Gastroesophageal sphincter (tissue), 4 donors: Measurements from ENCODE around the gene CDKAL1. TPM values are rescaled to one million over a fixed set of nuclear protein-coding genes. Genes with fewer than 3 reads are reported as not detected.
"Not testable (repeated sequence)": the region's sequence is repeated elsewhere in the genome, so short reads cannot be mapped to it uniquely, and the experiment has no call there.

Experiments
- ATAC-seq: fragments of 150-250 bp; one replicate; pipeline ENCODE4 v1.9.1; 2016; ENCODE audit warnings: mild to moderate bottlenecking, moderate library complexity
- H3K27ac ChIP-seq, 4 donors: fragments of 200-600 bp; sonication (generic) in 3 of 4; 1 replicate in 3 of 4; 2 replicates in 1 of 4; pipeline ENCODE4 v1.5.1; 2016 to 2019
- H3K27me3 ChIP-seq: fragments of 200-600 bp; sonication (generic); one replicate; pipeline ENCODE4 v1.5.1; 2019
- H3K36me3 ChIP-seq, 2 donors: fragments of 200-600 bp; sonication (generic); one replicate each; pipeline ENCODE4 v1.5.1; 2019; ENCODE audit warnings: control low read depth in 1 of 2
- H3K4me1 ChIP-seq, 3 donors: fragments of 200-600 bp; sonication (generic); 1 replicate in 2 of 3; 2 replicates in 1 of 3; pipeline ENCODE4 v1.5.1; 2016 to 2019; ENCODE audit warnings: control low read depth in 2 of 3
- H3K4me3 ChIP-seq, 2 donors: fragments of 200-600 bp; sonication (generic); one replicate each; pipeline ENCODE4 v1.5.1; 2019; ENCODE audit warnings: mild to moderate bottlenecking in 1 of 2, moderate library complexity in 1 of 2
- H3K9me3 ChIP-seq, 3 donors: fragments of 200-600 bp; sonication (generic); one replicate each; pipeline ENCODE4 v1.5.1; 2017 to 2019; ENCODE audit warnings: control low read depth in 2 of 3
- EP300 ChIP-seq: sonication (generic); formaldehyde crosslinking; IDR thresholded peaks from one replicate; pipeline ENCODE4 v1.6.1; 2017; ENCODE audit warnings: antibody characterized with exemption, mild to moderate bottlenecking
- POLR2A ChIP-seq, 2 donors: fragments of 450-650 bp; IDR thresholded peaks; one replicate each; pipeline ENCODE4 v1.6.1; 2017; ENCODE audit warnings: antibody characterized with exemption in 2 of 2, mild to moderate bottlenecking in 2 of 2, moderate library complexity in 1 of 2
- POLR2AphosphoS5 ChIP-seq: sonication (generic); formaldehyde crosslinking; IDR thresholded peaks from one replicate; pipeline ENCODE4 v1.6.1; 2017; ENCODE audit warnings: antibody characterized with exemption
- WGBS, 2 donors: methylation state at CpG; one replicate each; pipeline ENCODE4 v1.1.5; 2018; ENCODE audit warnings: low coverage in 1 of 2; 5-methylcytosine and 5-hydroxymethylcytosine counted together
- total RNA-seq, 4 donors: library from RNA; depleted of rRNA; stranded (reverse); fragments of >200 nt; gene quantifications; one replicate each; pipeline ENCODE4 v1.1.0, GENCODE V29; 2016
- TF ChIP-seq, protein P1 (sequence below), 4 experiments: fragments of 200-600 bp in 2 of 4; fragments of 450-650 bp in 2 of 4; sonication (generic) in 1 of 4; IDR thresholded peaks; one replicate each; pipeline ENCODE4 v1.5.1; 2017 to 2019; ENCODE audit warnings: antibody characterized with exemption in 4 of 4, mild to moderate bottlenecking in 2 of 4, moderate library complexity in 2 of 4

The CDKAL1 gene
- total RNA-seq, 4 donors from 2014 or later, result 10.9 to 17.9 (median 15.0) TPM

DNA sequence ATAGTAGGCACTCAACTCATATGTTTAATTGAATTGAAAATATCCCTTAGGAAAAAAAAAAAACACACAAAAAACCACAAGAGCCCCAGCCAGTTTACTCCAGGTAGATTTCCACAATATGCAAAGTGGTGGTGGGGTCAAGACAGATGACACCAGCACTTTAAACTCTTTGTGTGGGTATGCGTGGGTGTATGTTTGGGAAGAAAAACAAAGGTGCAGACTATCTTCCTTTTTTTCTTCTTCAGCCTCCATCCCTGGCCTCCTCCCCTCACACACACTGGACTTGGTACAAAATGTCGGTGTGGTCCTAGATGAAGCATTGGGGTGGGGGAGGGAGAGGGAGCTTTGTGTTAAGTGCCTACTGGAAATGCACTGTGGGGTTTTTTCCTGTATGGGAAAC is 42.2 kb upstream of the CDKAL1 start:
- TF ChIP-seq POLR2A (IDR thresholded peaks at IDR 0.05), result no peak
- TF ChIP-seq, protein P1, sequence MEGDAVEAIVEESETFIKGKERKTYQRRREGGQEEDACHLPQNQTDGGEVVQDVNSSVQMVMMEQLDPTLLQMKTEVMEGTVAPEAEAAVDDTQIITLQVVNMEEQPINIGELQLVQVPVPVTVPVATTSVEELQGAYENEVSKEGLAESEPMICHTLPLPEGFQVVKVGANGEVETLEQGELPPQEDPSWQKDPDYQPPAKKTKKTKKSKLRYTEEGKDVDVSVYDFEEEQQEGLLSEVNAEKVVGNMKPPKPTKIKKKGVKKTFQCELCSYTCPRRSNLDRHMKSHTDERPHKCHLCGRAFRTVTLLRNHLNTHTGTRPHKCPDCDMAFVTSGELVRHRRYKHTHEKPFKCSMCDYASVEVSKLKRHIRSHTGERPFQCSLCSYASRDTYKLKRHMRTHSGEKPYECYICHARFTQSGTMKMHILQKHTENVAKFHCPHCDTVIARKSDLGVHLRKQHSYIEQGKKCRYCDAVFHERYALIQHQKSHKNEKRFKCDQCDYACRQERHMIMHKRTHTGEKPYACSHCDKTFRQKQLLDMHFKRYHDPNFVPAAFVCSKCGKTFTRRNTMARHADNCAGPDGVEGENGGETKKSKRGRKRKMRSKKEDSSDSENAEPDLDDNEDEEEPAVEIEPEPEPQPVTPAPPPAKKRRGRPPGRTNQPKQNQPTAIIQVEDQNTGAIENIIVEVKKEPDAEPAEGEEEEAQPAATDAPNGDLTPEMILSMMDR (IDR thresholded peaks at IDR 0.05), result no peak
- no peak for TF ChIP-seq POLR2AphosphoS5
- TF ChIP-seq EP300, result no peak
- no peak for ATAC-seq

DNA sequence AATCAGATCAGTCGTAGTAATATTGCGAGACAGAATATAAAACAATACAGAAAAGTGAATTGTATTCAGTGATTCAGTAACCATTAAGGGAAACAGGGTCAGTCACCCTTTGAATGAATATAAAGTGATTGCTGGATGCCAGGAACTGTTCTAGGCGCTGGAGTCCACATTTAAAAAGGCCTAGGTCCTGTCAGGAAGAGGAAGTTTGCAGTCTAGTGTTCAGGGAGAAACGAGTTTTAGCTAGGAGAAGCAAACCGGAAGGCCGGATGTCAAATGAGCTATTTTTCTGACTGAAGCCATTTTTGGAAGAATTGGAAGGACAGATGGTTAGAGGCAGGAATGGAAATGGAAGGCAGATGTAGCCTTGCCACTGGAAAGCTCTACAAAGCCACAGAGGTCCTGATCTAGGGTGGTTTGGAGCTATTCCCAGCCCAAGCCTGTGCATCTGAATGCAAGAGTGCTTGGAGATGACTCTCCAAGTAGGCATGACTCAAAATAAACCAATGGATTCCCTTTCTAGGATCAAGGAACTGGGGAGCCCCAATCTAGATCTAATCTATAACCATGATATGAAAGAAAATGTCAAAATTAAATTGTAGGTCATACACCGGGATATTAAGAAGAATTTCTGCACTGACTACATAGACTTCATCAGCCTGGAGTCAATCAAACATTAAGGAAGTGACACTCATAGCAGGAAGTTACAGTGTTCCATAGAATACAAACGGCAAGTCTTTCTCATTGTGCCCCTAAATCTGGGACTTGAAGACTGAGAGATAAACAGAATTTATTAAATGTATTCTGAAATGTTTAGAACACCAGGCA is 36.8 kb upstream of the CDKAL1 start:
- Histone ChIP-seq H3K9me3 (no peaks in the 10 kb centered on the region), H3K27ac (no peak overlapping the region), H3K27me3 (no peaks in the 10 kb centered on the region), H3K4me3 (no peak overlapping the region), H3K36me3 (no peaks in the 10 kb centered on the region), H3K4me1 (no peaks in the 10 kb centered on the region)
- TF ChIP-seq POLR2AphosphoS5 (no peak), EP300 (no peak), POLR2A (IDR thresholded peaks at IDR 0.05) (no peak)
- TF ChIP-seq, protein P1 (IDR thresholded peaks at IDR 0.05), result no peak
- WGBS, 2 donors, result 67 to 70% methylated on average over 8 of the region's 8 CpGs
- no peak for ATAC-seq

More for the DNA sequence above, 42.2 kb upstream of the CDKAL1 start:
- Histone ChIP-seq H3K27me3 (no peaks in the 10 kb centered on the region), H3K36me3 (peaks cover 0 to 39% of the 10 kb centered on the region in 2 donors), H3K27ac (no peak overlapping the region), H3K4me3 (no peak overlapping the region), H3K4me1 (no peaks in the 10 kb centered on the region), H3K9me3 (no peaks in the 10 kb centered on the region)
- 60 to 83% methylated on average over 1 of the region's 2 CpGs for WGBS, 2 donors

DNA sequence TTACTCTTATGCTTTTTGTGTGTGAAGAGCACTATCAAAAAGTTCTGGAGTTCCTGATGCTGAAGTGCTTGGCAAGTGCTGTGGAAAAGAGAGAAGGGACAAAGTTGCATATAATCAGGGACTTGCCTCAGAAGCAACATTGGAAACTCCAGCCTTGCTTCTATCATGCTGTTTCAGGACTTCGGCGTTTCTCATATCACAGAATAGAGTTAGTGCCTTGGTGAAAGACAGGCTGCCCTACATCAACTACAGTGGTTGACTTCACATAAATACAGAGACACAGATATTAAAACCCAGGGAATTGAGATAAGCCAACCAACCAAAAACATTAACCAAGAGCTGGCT is 36.2 kb upstream of the CDKAL1 start:
- ATAC-seq, result no peak
- Histone ChIP-seq H3K27me3 (no peaks in the 10 kb centered on the region), H3K9me3 (no peaks in the 10 kb centered on the region), H3K27ac (no peak overlapping the region), H3K4me3 (no peak overlapping the region), H3K36me3 (no peaks in the 10 kb centered on the region), H3K4me1 (no peaks in the 10 kb centered on the region)
- WGBS, 2 donors, result 90 to 97% methylated on average over 2 of the region's 2 CpGs
- TF ChIP-seq EP300, result no peak
- TF ChIP-seq, protein P1 (IDR thresholded peaks at IDR 0.05), result no peak
- TF ChIP-seq POLR2A (IDR thresholded peaks at IDR 0.05), result no peak
- no peak for TF ChIP-seq POLR2AphosphoS5

DNA sequence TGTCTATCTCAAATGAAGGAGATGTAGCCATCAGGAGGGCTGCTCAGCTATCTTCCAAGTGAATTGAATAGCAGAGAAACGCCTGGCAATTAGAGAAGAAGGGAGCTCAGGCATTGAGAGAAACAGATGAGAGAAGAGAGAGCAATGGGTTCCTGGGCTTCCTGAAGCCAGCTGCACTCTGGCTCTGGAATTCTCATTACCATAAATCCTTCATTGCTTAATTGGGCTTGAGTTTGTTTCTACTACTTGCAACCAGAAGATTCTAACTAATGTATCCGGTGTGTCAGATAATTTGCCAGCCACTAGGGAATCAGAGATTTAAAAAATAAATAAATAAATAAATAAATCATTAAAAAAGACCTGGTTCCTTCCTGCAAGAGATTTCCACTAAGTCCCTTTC is 25.0 kb upstream of the CDKAL1 start:
- Histone ChIP-seq H3K27me3 (no peaks in the 10 kb centered on the region), H3K4me1 (no peaks in the 10 kb centered on the region), H3K9me3 (no peaks in the 10 kb centered on the region), H3K27ac (no peak overlapping the region), H3K36me3 (no peaks in the 10 kb centered on the region), H3K4me3 (no peak overlapping the region)
- ATAC-seq, result no peak
- TF ChIP-seq POLR2A (IDR thresholded peaks at IDR 0.05) (no peak), EP300 (no peak), POLR2AphosphoS5 (no peak)
- TF ChIP-seq, protein P1 (IDR thresholded peaks at IDR 0.05), result no peak
- 40 to 62% methylated on average over 1 to 2 of the region's 2 CpGs for WGBS, 2 donors

DNA sequence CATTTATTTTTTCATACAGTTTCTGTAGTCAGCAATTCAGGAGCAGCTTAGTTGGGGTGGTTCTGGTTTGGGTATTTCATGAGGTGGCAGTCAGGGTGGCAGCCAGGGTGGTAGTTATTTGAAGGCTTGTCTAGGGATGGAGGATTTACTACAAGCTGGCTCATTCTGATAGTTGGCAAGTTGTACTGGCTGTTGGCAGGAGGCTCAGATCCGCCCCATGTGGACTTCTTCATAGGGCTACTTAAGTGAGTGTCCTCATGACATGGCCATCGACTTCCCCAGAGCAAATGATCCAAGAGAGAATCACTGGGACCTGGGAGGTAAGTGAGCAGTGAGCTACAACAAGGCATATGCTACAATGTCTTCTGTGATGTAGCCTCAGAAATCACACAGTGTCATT is 22.4 kb upstream of the CDKAL1 start:
- H3K4me3 ChIP-seq, result no peak overlapping the region
- H3K4me1 ChIP-seq, result no peaks in the 10 kb centered on the region
- no peaks in the 10 kb centered on the region for H3K36me3 ChIP-seq
- peaks cover 5% of the 10 kb centered on the region for H3K27me3 ChIP-seq
- 100% methylated on average over 1 of the region's 2 CpGs for WGBS, 2 donors
- no peak overlapping the region for H3K27ac ChIP-seq
- H3K9me3 ChIP-seq, result no peaks in the 10 kb centered on the region
- TF ChIP-seq EP300, result no peak
- no peak for TF ChIP-seq POLR2A (IDR thresholded peaks at IDR 0.05)
- no peak for ATAC-seq

DNA sequence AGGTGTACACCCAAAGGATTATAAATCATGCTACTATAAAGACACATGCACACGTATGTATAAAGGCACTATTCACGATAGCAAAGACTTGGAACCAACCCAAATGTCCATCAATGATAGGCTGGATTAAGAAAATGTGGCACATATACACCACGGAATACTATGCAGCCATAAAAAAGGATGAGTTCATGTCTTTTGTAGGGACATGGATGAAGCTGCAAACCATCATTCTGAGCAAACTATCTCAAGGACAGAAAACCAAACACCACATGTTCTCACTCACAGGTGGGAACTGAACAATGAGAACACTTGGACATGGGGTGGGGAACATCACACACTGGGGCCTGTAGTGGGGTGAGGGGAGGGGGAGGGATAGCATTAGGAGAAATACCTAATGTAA is 9.0 kb upstream of the CDKAL1 start:
- H3K27me3 ChIP-seq, ATAC-seq, H3K9me3 ChIP-seq, H3K4me1 ChIP-seq, H3K36me3 ChIP-seq, H3K27ac ChIP-seq, H3K4me3 ChIP-seq: not testable (repeated sequence)
- 77% methylated on average over 3 of the region's 3 CpGs; no CpG with 5 or more reads in 1 of the 2 donors for WGBS, 2 donors
